ENCODE results near the gene CACNB3. TPM values are rescaled to one million over a fixed set of nuclear protein-coding genes. Genes with fewer than 3 reads are reported as not detected.

CACNB3 gene
- total and polyA plus RNA-seq, 4 donors, result 0.92 to 1.9 (median 1.2) TPM

DNA sequence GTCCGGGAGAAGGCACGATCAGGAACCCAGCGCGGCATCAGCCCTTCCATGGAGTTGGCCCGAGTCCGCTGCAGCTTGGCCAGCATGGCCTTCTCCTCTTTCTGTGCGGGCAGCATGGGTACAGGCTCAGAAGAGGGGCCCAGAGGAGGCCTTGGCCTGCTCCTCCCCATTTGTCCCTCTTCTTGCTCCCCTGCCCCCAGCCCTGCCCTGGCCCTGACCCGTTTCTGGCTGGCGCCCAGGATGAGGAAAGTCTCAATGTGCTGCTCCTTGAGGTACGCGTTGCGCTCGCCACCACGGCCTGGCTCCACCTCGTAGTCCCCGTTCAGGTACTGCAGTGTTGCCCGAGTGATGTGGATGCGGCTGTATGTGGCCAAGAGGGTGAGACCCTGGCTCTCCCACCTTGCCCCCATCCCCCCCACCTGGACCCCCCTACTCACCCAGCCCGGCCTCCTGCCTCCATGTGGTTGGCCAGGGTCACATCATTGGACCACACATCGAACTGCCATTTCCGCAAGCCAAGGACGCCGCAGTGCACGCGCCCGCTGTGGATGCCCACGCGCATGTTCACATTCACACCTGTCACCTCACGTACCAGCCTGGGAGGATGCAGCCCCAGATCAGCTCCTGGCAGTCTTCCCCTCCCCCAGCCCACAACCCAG, 42.2 kb upstream of the CACNB3 start:
- no peak for DNase-seq (ENCODE audit: low spot score)
- TF ChIP-seq YY1 (IDR thresholded peaks at IDR 0.05), result no peak
- TF ChIP-seq, protein P1, sequence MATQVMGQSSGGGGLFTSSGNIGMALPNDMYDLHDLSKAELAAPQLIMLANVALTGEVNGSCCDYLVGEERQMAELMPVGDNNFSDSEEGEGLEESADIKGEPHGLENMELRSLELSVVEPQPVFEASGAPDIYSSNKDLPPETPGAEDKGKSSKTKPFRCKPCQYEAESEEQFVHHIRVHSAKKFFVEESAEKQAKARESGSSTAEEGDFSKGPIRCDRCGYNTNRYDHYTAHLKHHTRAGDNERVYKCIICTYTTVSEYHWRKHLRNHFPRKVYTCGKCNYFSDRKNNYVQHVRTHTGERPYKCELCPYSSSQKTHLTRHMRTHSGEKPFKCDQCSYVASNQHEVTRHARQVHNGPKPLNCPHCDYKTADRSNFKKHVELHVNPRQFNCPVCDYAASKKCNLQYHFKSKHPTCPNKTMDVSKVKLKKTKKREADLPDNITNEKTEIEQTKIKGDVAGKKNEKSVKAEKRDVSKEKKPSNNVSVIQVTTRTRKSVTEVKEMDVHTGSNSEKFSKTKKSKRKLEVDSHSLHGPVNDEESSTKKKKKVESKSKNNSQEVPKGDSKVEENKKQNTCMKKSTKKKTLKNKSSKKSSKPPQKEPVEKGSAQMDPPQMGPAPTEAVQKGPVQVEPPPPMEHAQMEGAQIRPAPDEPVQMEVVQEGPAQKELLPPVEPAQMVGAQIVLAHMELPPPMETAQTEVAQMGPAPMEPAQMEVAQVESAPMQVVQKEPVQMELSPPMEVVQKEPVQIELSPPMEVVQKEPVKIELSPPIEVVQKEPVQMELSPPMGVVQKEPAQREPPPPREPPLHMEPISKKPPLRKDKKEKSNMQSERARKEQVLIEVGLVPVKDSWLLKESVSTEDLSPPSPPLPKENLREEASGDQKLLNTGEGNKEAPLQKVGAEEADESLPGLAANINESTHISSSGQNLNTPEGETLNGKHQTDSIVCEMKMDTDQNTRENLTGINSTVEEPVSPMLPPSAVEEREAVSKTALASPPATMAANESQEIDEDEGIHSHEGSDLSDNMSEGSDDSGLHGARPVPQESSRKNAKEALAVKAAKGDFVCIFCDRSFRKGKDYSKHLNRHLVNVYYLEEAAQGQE (IDR thresholded peaks at IDR 0.05), result no peak
- no peak for TF ChIP-seq GABPA (IDR thresholded peaks at IDR 0.05 in 1 of 2, conservative IDR thresholded peaks at IDR 0.05 in 1 of 2)
- no peak for TF ChIP-seq JUND (IDR thresholded peaks at IDR 0.05)
- no peak for TF ChIP-seq CTCF (IDR thresholded peaks at IDR 0.05; ENCODE audit: low read depth, low read length, missing input control)
- TF ChIP-seq NR2F2 (IDR thresholded peaks at IDR 0.05), result no peak
- no peak for TF ChIP-seq EGR1 (IDR thresholded peaks at IDR 0.05; ENCODE audit: low read depth in 2 of 2)
- no peak for TF ChIP-seq RXRA (IDR thresholded peaks at IDR 0.05)
- TF ChIP-seq, protein P2, sequence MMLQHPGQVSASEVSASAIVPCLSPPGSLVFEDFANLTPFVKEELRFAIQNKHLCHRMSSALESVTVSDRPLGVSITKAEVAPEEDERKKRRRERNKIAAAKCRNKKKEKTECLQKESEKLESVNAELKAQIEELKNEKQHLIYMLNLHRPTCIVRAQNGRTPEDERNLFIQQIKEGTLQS (IDR thresholded peaks at IDR 0.05), result no peak
- no peak for TF ChIP-seq SP1 (IDR thresholded peaks at IDR 0.05)
- no peak for TF ChIP-seq TAF1 (conservative IDR thresholded peaks at IDR 0.05)
- no peak for TF ChIP-seq RAD21 (IDR thresholded peaks at IDR 0.05)
- TF ChIP-seq ZBTB33 (IDR thresholded peaks at IDR 0.05), result no peak
- TF ChIP-seq FOXA1 (IDR thresholded peaks at IDR 0.05), result no peak
- TF ChIP-seq HNF4G (IDR thresholded peaks at IDR 0.05), result no peak
- TF ChIP-seq MAX (IDR thresholded peaks at IDR 0.05), result no peak
- no peak for TF ChIP-seq FOXA2 (IDR thresholded peaks at IDR 0.05)
- 95% methylated on average over 29 of the region's 29 CpGs for WGBS
- Histone ChIP-seq H3K27ac (ENCODE audit: low read depth in 1 of 2, low read length in 2 of 2) (no peak overlapping the region), H3K27me3 (ENCODE audit: control insufficient read depth in 4 of 4, insufficient read depth in 4 of 4, low read length in 3 of 4) (no peaks in the 10 kb centered on the region), H3K4me1 (ENCODE audit: control insufficient read depth in 4 of 4, insufficient read depth in 4 of 4, low read length in 3 of 4) (no peaks in the 10 kb centered on the region), H3K9ac (ENCODE audit: low read depth in 1 of 2, low read length in 2 of 2) (no peak overlapping the region), H3K4me3 (ENCODE audit: low read depth in 1 of 3, low read length in 3 of 3) (no peak overlapping the region), H3K36me3 (ENCODE audit: control insufficient read depth in 4 of 4, insufficient read depth in 3 of 4, low read depth in 1 of 4, low read length in 3 of 4) (peaks cover 5 to 51% (median 26%) of the 10 kb centered on the region in 4 donors), H3K9me3 (ENCODE audit: control insufficient read depth in 4 of 4, low read length in 3 of 4) (no peaks in the 10 kb centered on the region)

Measured in liver (tissue), 9 donors.